ENCODE measurements around the gene LHPP. TPM values are rescaled to one million over a fixed set of nuclear protein-coding genes. Genes with fewer than 3 reads are reported as not detected.

LHPP gene
- total and polyA plus RNA-seq, 4 experiments from 2014 or later, result 17.9 to 22.4 (median 19.2) TPM

GRCh38 chr10:124616040-124616835 is 154.6 kb downstream of the LHPP start:
- CTCF ChIA-PET (ENCODE audit: partially characterized antibody), result interaction anchor here (1.0 to 1.7 kb wide), 4 partner anchors 63 to 132 kb away, joined by 3 to 5 read pairs (median 3); no protein-coding TSS in a partner anchor
- Mint-ChIP-seq H3K4me3 (peak overlapping the region in 1 of 8 donors; percentile 20), H3K9me3 (no peaks in the 10 kb centered on the region), H3K27me3 (no peaks in the 10 kb centered on the region), H3K4me1 (peaks cover 24 to 69% (median 44%) of the 10 kb centered on the region in 4 donors), H3K27ac (peak overlapping the region in 5 of 7 donors; percentile 17 to 84 (median 48)), H3K36me3 (peaks cover 9 to 21% of the 10 kb centered on the region in 2 donors)
- Histone ChIP-seq H3K4me3 (ENCODE audit: low read length in 2 of 2) (no peak overlapping the region), H3K4me1 (ENCODE audit: insufficient read depth, low read length) (peaks cover 49% of the 10 kb centered on the region), H3K27me3 (ENCODE audit: insufficient read depth, low read length) (no peaks in the 10 kb centered on the region), H3K36me3 (ENCODE audit: insufficient read depth, low read length) (no peaks in the 10 kb centered on the region), H3K27ac (ENCODE audit: low read depth, low read length) (no peak overlapping the region), H3K9me3 (ENCODE audit: control insufficient read depth in 1 of 2, low read length in 2 of 2) (no peaks in the 10 kb centered on the region)
- DNase-seq, result no peak
- POLR2A ChIA-PET (ENCODE audit: partially characterized antibody), result interaction anchor here (0.6 to 1.0 kb wide), 2 partner anchors 10 to 12 kb away, joined by 3 to 4 read pairs; no protein-coding TSS in a partner anchor
- intact Hi-C loops (cut with micrococcal nuclease), result no loop called here

- H3K4me1 Mint-ChIP-seq, result peaks cover 22 to 66% (median 43%) of the 10 kb centered on the region in 4 donors
- Histone ChIP-seq H3K36me3 (ENCODE audit: insufficient read depth, low read length) (no peaks in the 10 kb centered on the region), H3K4me3 (ENCODE audit: low read length in 2 of 2) (no peak overlapping the region), H3K4me1 (ENCODE audit: insufficient read depth, low read length) (peaks cover 44% of the 10 kb centered on the region), H3K27me3 (ENCODE audit: insufficient read depth, low read length) (no peaks in the 10 kb centered on the region), H3K9me3 (ENCODE audit: control insufficient read depth in 1 of 2, low read length in 2 of 2) (no peaks in the 10 kb centered on the region), H3K27ac (ENCODE audit: low read depth, low read length) (no peak overlapping the region)
- H3K4me3 Mint-ChIP-seq, result no peak overlapping the region
- no peak for DNase-seq
- H3K36me3 Mint-ChIP-seq, result peaks cover 12 to 24% of the 10 kb centered on the region in 2 donors
- H3K27ac Mint-ChIP-seq, result peak overlapping the region in 2 of 7 donors; percentile 50 to 84
- H3K27me3 Mint-ChIP-seq, result no peaks in the 10 kb centered on the region
- intact Hi-C loops (cut with micrococcal nuclease), result no loop called here
- ChIA-PET CTCF (ENCODE audit: partially characterized antibody) (interaction anchor here (0.9 to 1.7 kb wide), 3 partner anchors 10 to 129 kb away, joined by 3 to 5 read pairs (median 3); no protein-coding TSS in a partner anchor), POLR2A (ENCODE audit: partially characterized antibody) (interaction anchor here (1.0 to 1.5 kb wide), 2 partner anchors 12 to 102 kb away, joined by 3 to 4 read pairs; no protein-coding TSS in a partner anchor)
- no peaks in the 10 kb centered on the region for H3K9me3 Mint-ChIP-seq
Measured at GRCh38 chr10:124616836-124617130, 155.2 kb downstream of the LHPP start.

GRCh38 chr10:124618470-124619073 is 156.9 kb downstream of the LHPP start:
- peaks cover 12 to 27% of the 10 kb centered on the region in 2 donors for H3K36me3 Mint-ChIP-seq
- peak overlapping the region in 6 of 7 donors; percentile 75 to 89 (median 83) for H3K27ac Mint-ChIP-seq
- ChIA-PET CTCF (ENCODE audit: partially characterized antibody) (interaction anchor here (1.1 to 4.2 kb wide), 2 partner anchors 78 to 122 kb away, joined by 3 to 33 read pairs; no protein-coding TSS in a partner anchor), POLR2A (ENCODE audit: partially characterized antibody) (interaction anchor here (0.8 to 1.5 kb wide), 7 partner anchors 29 to 124 kb away, joined by 3 to 6 read pairs (median 3); no protein-coding TSS in a partner anchor)
- H3K4me3 Mint-ChIP-seq, result peak overlapping the region in 3 of 8 donors; percentile 21 to 65 (median 34)
- H3K4me3 ChIP-seq (ENCODE audit: low read length in 2 of 2), result no peak overlapping the region
- peaks cover 0 to 2% (median 0%) of the 10 kb centered on the region in 8 donors for H3K9me3 Mint-ChIP-seq
- H3K27ac ChIP-seq (ENCODE audit: low read depth, low read length), result peak overlapping the region; percentile 46
- peak in 1 of 5 donors; percentile 36 for DNase-seq
- H3K4me1 ChIP-seq (ENCODE audit: insufficient read depth, low read length), result peaks cover 26% of the 10 kb centered on the region
- H3K36me3 ChIP-seq (ENCODE audit: insufficient read depth, low read length), result peaks cover 9% of the 10 kb centered on the region
- no peaks in the 10 kb centered on the region for H3K27me3 Mint-ChIP-seq
- intact Hi-C loops (cut with micrococcal nuclease), result no loop called here
- H3K27me3 ChIP-seq (ENCODE audit: insufficient read depth, low read length), result no peaks in the 10 kb centered on the region
- no peaks in the 10 kb centered on the region for H3K9me3 ChIP-seq (ENCODE audit: control insufficient read depth in 1 of 2, low read length in 2 of 2)
- peaks cover 18 to 54% (median 32%) of the 10 kb centered on the region in 4 donors for H3K4me1 Mint-ChIP-seq

- Mint-ChIP-seq H3K4me1 (peaks cover 17 to 51% (median 32%) of the 10 kb centered on the region in 4 donors), H3K27me3 (no peaks in the 10 kb centered on the region), H3K9me3 (peaks cover 0 to 2% (median 0%) of the 10 kb centered on the region in 8 donors), H3K27ac (peak overlapping the region; percentile 64 to 89 (median 85)), H3K4me3 (peak overlapping the region in 7 of 8 donors; percentile 9 to 65 (median 36)), H3K36me3 (peaks cover 12 to 29% of the 10 kb centered on the region in 2 donors)
- no peaks in the 10 kb centered on the region for H3K9me3 ChIP-seq (ENCODE audit: control insufficient read depth in 1 of 2, low read length in 2 of 2)
- POLR2A ChIA-PET (ENCODE audit: partially characterized antibody), result interaction anchor here (0.8 to 1.5 kb wide), 6 partner anchors 29 to 123 kb away, joined by 3 to 6 read pairs (median 4); no protein-coding TSS in a partner anchor
- intact Hi-C loops (cut with micrococcal nuclease), result no loop called here
- no peak overlapping the region for H3K4me3 ChIP-seq (ENCODE audit: low read length in 2 of 2)
- CTCF ChIA-PET (ENCODE audit: partially characterized antibody), result interaction anchor here (0.7 to 4.2 kb wide), 3 partner anchors 28 to 122 kb away, joined by 3 to 33 read pairs (median 4); no protein-coding TSS in a partner anchor
- H3K4me1 ChIP-seq (ENCODE audit: insufficient read depth, low read length), result peaks cover 19% of the 10 kb centered on the region
- H3K27ac ChIP-seq (ENCODE audit: low read depth, low read length), result peak overlapping the region; percentile 46
- H3K36me3 ChIP-seq (ENCODE audit: insufficient read depth, low read length), result peaks cover 11% of the 10 kb centered on the region
- DNase-seq, result peak in 2 of 5 donors; percentile 25 to 39
- no peaks in the 10 kb centered on the region for H3K27me3 ChIP-seq (ENCODE audit: insufficient read depth, low read length)
Measured at GRCh38 chr10:124619195-124619594, 157.6 kb downstream of the LHPP start.

- no peaks in the 10 kb centered on the region for H3K27me3 ChIP-seq (ENCODE audit: insufficient read depth, low read length)
- H3K4me1 ChIP-seq (ENCODE audit: insufficient read depth, low read length), result peaks cover 26% of the 10 kb centered on the region
- Mint-ChIP-seq H3K4me1 (peaks cover 17 to 53% (median 34%) of the 10 kb centered on the region in 4 donors), H3K4me3 (peak overlapping the region in 1 of 8 donors; percentile 29), H3K36me3 (peaks cover 11 to 30% of the 10 kb centered on the region in 2 donors), H3K9me3 (peaks cover 0 to 2% (median 0%) of the 10 kb centered on the region in 8 donors), H3K27ac (peak overlapping the region in 5 of 7 donors; percentile 57 to 89 (median 76)), H3K27me3 (no peaks in the 10 kb centered on the region)
- POLR2A ChIA-PET (ENCODE audit: partially characterized antibody), result interaction anchor here (0.7 to 1.6 kb wide), 6 partner anchors 8 to 122 kb away, joined by 3 to 8 read pairs (median 4); no protein-coding TSS in a partner anchor
- intact Hi-C loops (cut with micrococcal nuclease), result no loop called here
- H3K4me3 ChIP-seq (ENCODE audit: low read length in 2 of 2), result no peak overlapping the region
- H3K27ac ChIP-seq (ENCODE audit: low read depth, low read length), result peak overlapping the region; percentile 46
- H3K36me3 ChIP-seq (ENCODE audit: insufficient read depth, low read length), result peaks cover 16% of the 10 kb centered on the region
- DNase-seq, result no peak
- CTCF ChIA-PET (ENCODE audit: partially characterized antibody), result interaction anchor here (0.7 to 4.2 kb wide), 4 partner anchors 27 to 126 kb away, joined by 3 to 33 read pairs (median 4); no protein-coding TSS in a partner anchor
- H3K9me3 ChIP-seq (ENCODE audit: control insufficient read depth in 1 of 2, low read length in 2 of 2), result no peaks in the 10 kb centered on the region
Measured at GRCh38 chr10:124619802-124620490, 158.3 kb downstream of the LHPP start.

- peaks cover 0 to 2% (median 0%) of the 10 kb centered on the region in 8 donors for H3K9me3 Mint-ChIP-seq
- CTCF ChIA-PET (ENCODE audit: partially characterized antibody), result interaction anchor here (0.8 to 4.2 kb wide), 5 partner anchors 53 to 124 kb away, joined by 3 to 33 read pairs (median 3); no protein-coding TSS in a partner anchor
- Histone ChIP-seq H3K27ac (ENCODE audit: low read depth, low read length) (no peak overlapping the region), H3K9me3 (ENCODE audit: control insufficient read depth in 1 of 2, low read length in 2 of 2) (no peaks in the 10 kb centered on the region), H3K4me3 (ENCODE audit: low read length in 2 of 2) (no peak overlapping the region), H3K4me1 (ENCODE audit: insufficient read depth, low read length) (peaks cover 42% of the 10 kb centered on the region), H3K27me3 (ENCODE audit: insufficient read depth, low read length) (no peaks in the 10 kb centered on the region), H3K36me3 (ENCODE audit: insufficient read depth, low read length) (peaks cover 16% of the 10 kb centered on the region)
- peak overlapping the region in 2 of 7 donors; percentile 22 to 47 for H3K27ac Mint-ChIP-seq
- POLR2A ChIA-PET (ENCODE audit: partially characterized antibody), result interaction anchor here (0.6 kb wide), 1 partner anchor 99 kb away, joined by 3 read pairs; no protein-coding TSS in a partner anchor
- peaks cover 20 to 61% (median 40%) of the 10 kb centered on the region in 4 donors for H3K4me1 Mint-ChIP-seq
- intact Hi-C loops (cut with micrococcal nuclease), result no loop called here
- H3K27me3 Mint-ChIP-seq, result no peaks in the 10 kb centered on the region
- no peak overlapping the region for H3K4me3 Mint-ChIP-seq
- H3K36me3 Mint-ChIP-seq, result peaks cover 8 to 34% of the 10 kb centered on the region in 2 donors
- no peak for DNase-seq
Measured at GRCh38 chr10:124621637-124622036, 160.0 kb downstream of the LHPP start.

Data from CD4-positive, alpha-beta memory T cell (primary cell).